DND-41 (cell line): ENCODE measurements around the gene PP2D1.

Experiments
- ATAC-seq: fragments of 200-7000 bp; cut with Tn5 transposase; 3 replicates; pipeline ENCODE4 v1.9.1; 2021; ENCODE audit warnings: low read depth; ENCODE audit not compliant: insufficient read depth
- DNase-seq: peaks from one replicate; pipeline ENCODE4 v3.0.0-alpha.2; 2020
- H2AFZ ChIP-seq: 2 replicates; pipeline ENCODE4 v1.6.0; 2012; ENCODE audit warnings: low read depth, low read length
- H3K27ac ChIP-seq: 2 replicates; pipeline ENCODE4 v1.5.1; 2012; ENCODE audit warnings: low read length, inconsistent platforms
- H3K27me3 ChIP-seq: fragments of 200-600 bp; sonication (generic); 2 replicates; pipeline ENCODE4 v1.6.0; 2012; ENCODE audit warnings: low read length, mild to moderate bottlenecking, inconsistent platforms; ENCODE audit not compliant: insufficient read depth, poor library complexity
- H3K36me3 ChIP-seq: 2 replicates; pipeline ENCODE4 v1.5.1; 2012; ENCODE audit warnings: low read length, inconsistent platforms; ENCODE audit not compliant: insufficient read depth
- H3K4me1 ChIP-seq: 2 replicates; pipeline ENCODE4 v1.5.1; 2012; ENCODE audit warnings: mild to moderate bottlenecking, low read length; ENCODE audit not compliant: insufficient read depth
- H3K4me2 ChIP-seq: 2 replicates; pipeline ENCODE4 v1.6.0; 2012; ENCODE audit warnings: mild to moderate bottlenecking, moderate library complexity, low read length, inconsistent platforms; ENCODE audit not compliant: insufficient read depth
- H3K4me3 ChIP-seq, 2 experiments: fragments of 200-600 bp in 1 of 2; shearing (Covaris generic) in 1 of 2; 2 replicates each; pipeline ENCODE4 v1.5.1; 2012 to 2016; ENCODE audit warnings: inconsistent platforms in 2 of 2, low read length in 2 of 2, mild to moderate bottlenecking in 2 of 2, low read depth in 1 of 2, moderate library complexity in 1 of 2
- H3K79me2 ChIP-seq: 2 replicates; pipeline ENCODE4 v1.6.0; 2012; ENCODE audit warnings: low read length, inconsistent platforms; ENCODE audit not compliant: insufficient read depth
- H3K9ac ChIP-seq: 2 replicates; pipeline ENCODE4 v1.6.0; 2012; ENCODE audit warnings: low read depth, mild to moderate bottlenecking, inconsistent platforms, low read length, moderate library complexity
- H3K9me3 ChIP-seq: 2 replicates; pipeline ENCODE4 v1.5.1; 2012; ENCODE audit warnings: low read length, moderate library complexity, mild to moderate bottlenecking, inconsistent platforms; ENCODE audit not compliant: insufficient read depth, severe bottlenecking
- H4K20me1 ChIP-seq: 2 replicates; pipeline ENCODE4 v1.6.0; 2012; ENCODE audit warnings: low read length; ENCODE audit not compliant: insufficient read depth
- CTCF ChIP-seq: IDR thresholded peaks from 2 replicates; pipeline ENCODE4 v1.5.1; 2012; ENCODE audit warnings: borderline replicate concordance, low read length, moderate library complexity, mild to moderate bottlenecking; ENCODE audit not compliant: poor library complexity, severe bottlenecking; ENCODE audit errors: extremely low read depth
- EZH2 ChIP-seq: IDR thresholded peaks from 3 replicates; pipeline ENCODE4 v1.6.1; 2012; ENCODE audit warnings: borderline replicate concordance, low read depth, mild to moderate bottlenecking, moderate library complexity, low read length, inconsistent platforms; ENCODE audit not compliant: severe bottlenecking

PP2D1 gene

DNA sequence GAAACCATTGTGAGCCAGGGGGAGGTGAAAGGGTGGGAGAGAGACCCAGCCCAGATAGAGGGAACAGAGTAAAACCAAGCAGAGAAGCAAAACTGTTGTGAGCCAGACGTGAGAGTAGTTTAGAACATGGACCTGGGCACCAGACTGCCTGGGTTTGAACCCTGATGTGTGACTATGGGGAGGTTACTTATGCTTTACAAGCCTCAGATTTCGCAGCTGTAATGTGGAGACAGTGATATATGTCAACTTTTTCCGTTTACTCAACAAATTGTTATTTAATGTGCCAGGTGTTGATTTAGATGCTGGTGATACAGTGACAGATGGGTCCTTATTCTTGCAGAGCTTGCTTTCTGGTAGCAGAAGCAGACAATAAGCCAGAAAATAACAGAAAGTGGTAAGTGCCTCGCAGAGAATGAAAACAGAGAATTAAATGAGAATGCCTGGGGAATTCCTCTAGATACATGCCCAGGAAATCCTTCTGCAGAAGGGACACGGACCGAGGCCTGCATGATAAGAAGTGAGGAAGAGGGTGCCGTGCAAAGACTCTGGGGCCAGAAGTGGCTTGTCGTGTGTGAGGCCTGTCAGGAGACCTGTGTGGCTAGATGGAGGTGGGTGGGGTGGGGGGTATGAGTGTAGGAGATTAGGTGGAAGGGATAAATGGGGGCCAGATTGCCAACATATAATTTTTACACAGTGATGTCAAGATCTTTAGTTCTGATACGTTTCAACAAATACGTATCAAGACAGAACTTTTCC, 43.1 kb upstream of the PP2D1 start:
- Histone ChIP-seq H3K27me3 (no peaks in the 10 kb centered on the region), H4K20me1 (0 out of 2 replicates have a peak, but pooled peaks cover 3% of the 10 kb centered on the region), H3K4me3 (no peak overlapping the region), H3K4me1 (peaks cover 18% of the 10 kb centered on the region), H2AFZ (no peak overlapping the region), H3K9me3 (no peaks in the 10 kb centered on the region), H3K4me2 (no peak overlapping the region), H3K27ac (peak overlapping the region; percentile 24; the same call in 1 of the 2 replicates), H3K9ac (0 out of 2 replicates have a peak overlapping the region, but pooled peaks have one; percentile 8), H3K79me2 (peaks cover 3% of the 10 kb centered on the region; the same call in 1 of the 2 replicates), H3K36me3 (no peaks in the 10 kb centered on the region)
- TF ChIP-seq EZH2 (no peak), CTCF (no peak)
- ATAC-seq (no peak), DNase-seq (no peak)

- DNase-seq, result peak; percentile 46
- Histone ChIP-seq H3K4me2 (0 out of 2 replicates have a peak overlapping the region, but pooled peaks have one; percentile 7), H3K9ac (no peak overlapping the region), H3K9me3 (no peaks in the 10 kb centered on the region), H3K27me3 (no peaks in the 10 kb centered on the region), H4K20me1 (0 out of 2 replicates have a peak, but pooled peaks cover 3% of the 10 kb centered on the region), H3K27ac (peak overlapping the region; percentile 24; the same call in 1 of the 2 replicates), H3K36me3 (no peaks in the 10 kb centered on the region), H3K4me3 (no peak overlapping the region), H3K4me1 (peaks cover 18% of the 10 kb centered on the region), H3K79me2 (peaks cover 3% of the 10 kb centered on the region; the same call in 1 of the 2 replicates), H2AFZ (no peak overlapping the region)
- peak; percentile 81 for ATAC-seq
- no peak for TF ChIP-seq EZH2
Observed at GRCh38 chr3:20054549-20054987, 42.5 kb upstream of the PP2D1 start.

DNA sequence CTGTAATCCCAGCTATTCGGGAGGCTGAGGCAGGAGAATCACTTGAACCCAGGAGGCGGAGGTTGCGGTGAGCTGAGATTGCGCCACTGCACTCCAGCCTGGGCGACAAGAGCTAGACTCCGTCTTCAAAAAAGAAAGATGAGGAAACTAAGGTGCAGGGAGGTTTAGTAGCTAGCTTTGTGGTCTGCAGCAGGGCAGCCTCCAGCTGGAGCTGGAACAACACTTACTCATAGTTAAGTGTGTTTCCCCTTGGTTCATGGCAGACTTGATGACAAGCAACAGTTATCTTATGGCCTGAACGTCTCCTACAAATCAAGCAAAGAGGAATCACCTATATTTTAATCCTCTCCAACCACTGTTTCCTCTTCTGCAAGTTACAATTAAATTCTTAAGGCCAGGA, 40.8 kb upstream of the PP2D1 start:
- H3K27ac ChIP-seq, result no peak overlapping the region
- peaks cover 3% of the 10 kb centered on the region; the same call in 1 of the 2 replicates for H3K79me2 ChIP-seq

GRCh38 chr3:20051123-20051806, 39.2 kb upstream of the PP2D1 start:
- Histone ChIP-seq H3K79me2 (no peaks in the 10 kb centered on the region; the same call in 1 of the 2 replicates), H3K27me3 (no peaks in the 10 kb centered on the region), H4K20me1 (0 out of 2 replicates have a peak, but pooled peaks cover 3% of the 10 kb centered on the region), H3K4me2 (no peak overlapping the region), H3K4me3 (no peak overlapping the region), H2AFZ (no peak overlapping the region), H3K4me1 (peaks cover 18% of the 10 kb centered on the region), H3K27ac (no peak overlapping the region), H3K36me3 (no peaks in the 10 kb centered on the region), H3K9ac (no peak overlapping the region), H3K9me3 (no peaks in the 10 kb centered on the region)
- TF ChIP-seq EZH2 (no peak), CTCF (no peak)
- ATAC-seq (no peak), DNase-seq (no peak)

More for the DNA sequence above, 40.8 kb upstream of the PP2D1 start:
- H3K4me3 ChIP-seq, result no peak overlapping the region
- ATAC-seq (no peak), DNase-seq (no peak)
- peaks cover 18% of the 10 kb centered on the region for H3K4me1 ChIP-seq
- no peak for TF ChIP-seq EZH2
- no peak overlapping the region for H3K9ac ChIP-seq
- no peak overlapping the region for H3K4me2 ChIP-seq
- no peaks in the 10 kb centered on the region for H3K36me3 ChIP-seq
- H2AFZ ChIP-seq, result no peak overlapping the region
- H3K27me3 ChIP-seq, result no peaks in the 10 kb centered on the region
- H3K9me3 ChIP-seq, result no peaks in the 10 kb centered on the region
- H4K20me1 ChIP-seq, result 0 out of 2 replicates have a peak, but pooled peaks cover 3% of the 10 kb centered on the region
